Heart left ventricle (tissue), 13 donors: ENCODE data around the gene GNB1.

ENCODE experiments used
- CTCF ChIP-seq, 12 donors: fragments of 200-600 bp; sonication (generic) in 4 of 12; IDR thresholded peaks; one replicate each; pipeline versions ENCODE4 v1.5.0 to v1.8.0; 2018 to 2022; ENCODE audit warnings: antibody characterized with exemption in 12 of 12, mild to moderate bottlenecking in 5 of 12
- POLR2A ChIP-seq, 2 donors: fragments of 450-650 bp; IDR thresholded peaks; one replicate each; pipeline ENCODE4 v1.6.1; 2017; ENCODE audit warnings: antibody characterized with exemption in 2 of 2, mild to moderate bottlenecking in 2 of 2, moderate library complexity in 2 of 2
- donor health status: ischemic (EF 13 %, LVEDD 7.1; RV severe dilation, severe dysfunction).
- donor health status: DM: no; HTN: yes; CAD: no.
- donor health status: DM: no; HTN: no; CAD: no.
- donor health status: ischemic (EF 25% LVEDD 6.9; RV normal size, moderate dysfunction).
- donor health status: ischemic (EF 25% LVEDD 5.7; RV mildly dilated, moderate dysfunction).
- donor health status: ischemic (EF 35%, LVEDD 5.7; RV mildly dilated, moderate dysfunction).
- donor health status: nonischemic (EF 11% LVEDD 7.7; RV severe dilation, severe dysfunction).
- donor health status: DM: yes; HTN: yes; CAD: no.
- donor health status: PGD.
- donor health status: ischemic (EF 29% LVEDD 5.4; RV normal size, mild dysfunction).
- donor health status: nonischemic (EF 23%, LVEDD 6.1; RV moderate dilation, normal function).

- TF ChIP-seq CTCF (IDR thresholded peaks at IDR 0.05) = no peak
- TF ChIP-seq POLR2A (IDR thresholded peaks at IDR 0.05) = no peak
These were observed 28.6 kb upstream of the GNB1 start for GRCh38 chr1:1919304-1920056.
